SH-SY5Y (cell line): Measurements from ENCODE around the gene DGKG.

Experiments
- GATA2 ChIP-seq: IDR thresholded peaks from 2 replicates; pipeline ENCODE4 v1.6.1; 2011; ENCODE audit warnings: mild to moderate bottlenecking, low read depth, low read length
- GATA3 ChIP-seq: IDR thresholded peaks from 2 replicates; pipeline ENCODE4 v1.6.1; 2011; ENCODE audit warnings: low read depth, mild to moderate bottlenecking, low read length, moderate library complexity

- TF ChIP-seq GATA3 (no peak), GATA2 (no peak)
Observed at GRCh38 chr3:186185194-186185787, 176.7 kb downstream of the DGKG start.
